AG04449 (cell line): ENCODE results near the gene TNS3.
"Not testable (repeated sequence)": the region's sequence is repeated elsewhere in the genome, so short reads cannot be mapped to it uniquely, and the experiment has no call there.

Experiments
- CTCF ChIA-PET: fragments of 350-600 bp; formaldehyde crosslinking; extraction: SDS; loops from one replicate; lab custom pipeline; 2021; ENCODE audit warnings: antibody characterized with exemption; lab: Yijun Ruan, JAX
- POLR2A ChIA-PET: fragments of 400-600, 350-600 bp; formaldehyde crosslinking; extraction: SDS; loops from one replicate; lab custom pipeline; 2020; ENCODE audit warnings: antibody characterized with exemption, inconsistent platforms; lab: Yijun Ruan, JAX
- DNase-seq: peaks from one replicate; pipeline ENCODE4 v3.0.0-alpha.2; 2010; ENCODE audit warnings: low read depth, low spot score
- H3K4me3 ChIP-seq: 2 replicates; pipeline ENCODE4 v1.5.1; 2011; ENCODE audit warnings: low read depth, mild to moderate bottlenecking, control low read depth, low read length
- TF ChIP-seq, protein P1 (sequence below): IDR thresholded peaks from one replicate; pipeline ENCODE4 v1.5.1; 2011; ENCODE audit warnings: mild to moderate bottlenecking, moderate library complexity, low read length, control low read depth, inconsistent platforms; ENCODE audit not compliant: insufficient read depth; ENCODE audit errors: missing control alignments

The TNS3 gene

DNA sequence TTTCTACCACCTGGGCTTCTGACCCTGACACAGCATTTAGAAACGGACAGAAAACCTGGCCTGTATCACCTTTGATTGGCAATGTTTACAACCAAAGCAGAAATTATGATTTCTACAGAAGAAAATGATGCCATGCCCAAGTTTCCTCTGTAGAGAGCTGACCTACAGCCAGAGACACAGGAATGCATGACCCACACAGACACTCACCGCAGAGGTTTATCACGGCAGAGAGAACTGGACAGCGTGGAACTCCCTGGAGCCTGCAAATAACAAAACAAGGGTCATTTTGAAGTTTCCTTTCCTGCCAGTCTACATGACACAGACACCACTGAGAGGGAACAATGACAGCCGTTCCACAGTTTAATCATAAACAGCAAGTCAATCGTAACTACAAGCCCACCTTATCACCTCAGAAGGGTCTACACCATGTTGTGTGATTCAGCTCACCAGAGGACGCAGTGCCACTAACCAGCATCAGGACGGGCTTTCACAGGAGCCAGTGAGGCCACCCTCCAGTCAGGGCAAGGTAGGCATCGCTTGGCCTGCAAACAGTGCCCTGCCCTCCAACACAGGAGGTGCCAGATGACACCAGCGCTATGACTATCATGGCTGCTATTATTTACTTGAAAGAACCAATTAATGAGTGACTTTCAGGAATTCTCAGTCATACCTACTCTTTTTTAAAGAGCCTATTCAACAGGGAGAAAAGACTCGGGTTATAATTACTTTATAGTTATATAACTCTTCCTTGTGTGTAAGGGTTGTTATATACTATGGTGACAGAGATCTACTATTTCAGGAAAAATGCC, 139.9 kb downstream of the TNS3 start:
- POLR2A ChIA-PET: no interaction called here
- no peak for DNase-seq
- CTCF ChIA-PET: interaction anchor here (1.3 to 5.6 kb wide), 4 partner anchors 7 to 377 kb away, joined by 4 to 27 read pairs (median 10); no protein-coding TSS in a partner anchor
- H3K4me3 ChIP-seq: no peak overlapping the region
- TF ChIP-seq, protein P1, sequence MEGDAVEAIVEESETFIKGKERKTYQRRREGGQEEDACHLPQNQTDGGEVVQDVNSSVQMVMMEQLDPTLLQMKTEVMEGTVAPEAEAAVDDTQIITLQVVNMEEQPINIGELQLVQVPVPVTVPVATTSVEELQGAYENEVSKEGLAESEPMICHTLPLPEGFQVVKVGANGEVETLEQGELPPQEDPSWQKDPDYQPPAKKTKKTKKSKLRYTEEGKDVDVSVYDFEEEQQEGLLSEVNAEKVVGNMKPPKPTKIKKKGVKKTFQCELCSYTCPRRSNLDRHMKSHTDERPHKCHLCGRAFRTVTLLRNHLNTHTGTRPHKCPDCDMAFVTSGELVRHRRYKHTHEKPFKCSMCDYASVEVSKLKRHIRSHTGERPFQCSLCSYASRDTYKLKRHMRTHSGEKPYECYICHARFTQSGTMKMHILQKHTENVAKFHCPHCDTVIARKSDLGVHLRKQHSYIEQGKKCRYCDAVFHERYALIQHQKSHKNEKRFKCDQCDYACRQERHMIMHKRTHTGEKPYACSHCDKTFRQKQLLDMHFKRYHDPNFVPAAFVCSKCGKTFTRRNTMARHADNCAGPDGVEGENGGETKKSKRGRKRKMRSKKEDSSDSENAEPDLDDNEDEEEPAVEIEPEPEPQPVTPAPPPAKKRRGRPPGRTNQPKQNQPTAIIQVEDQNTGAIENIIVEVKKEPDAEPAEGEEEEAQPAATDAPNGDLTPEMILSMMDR: no peak

DNA sequence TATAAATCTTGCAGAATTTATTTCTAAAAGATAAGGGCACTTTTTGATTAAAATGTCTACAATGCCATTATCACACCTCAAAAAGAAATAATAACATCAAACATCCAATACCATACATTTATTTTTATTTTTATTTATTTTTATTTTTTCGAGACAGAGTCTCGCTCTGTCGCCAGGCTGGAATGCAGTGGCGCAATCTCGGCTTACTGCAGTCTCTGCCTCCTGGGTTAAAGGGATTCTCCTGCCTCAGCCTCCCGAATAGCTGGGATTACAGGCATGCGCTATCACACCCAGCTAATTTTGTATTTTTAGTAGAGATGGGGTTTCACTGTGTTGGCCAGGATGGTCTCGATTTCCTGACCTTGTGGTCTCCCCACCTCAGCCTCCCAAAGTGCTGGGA, 140.9 kb downstream of the TNS3 start:
- POLR2A ChIA-PET, DNase-seq, H3K4me3 ChIP-seq: not testable (repeated sequence)
- CTCF ChIA-PET: interaction anchor here (1.3 kb wide), 1 partner anchor 174 kb away, joined by 4 read pairs; no protein-coding TSS in a partner anchor

DNA sequence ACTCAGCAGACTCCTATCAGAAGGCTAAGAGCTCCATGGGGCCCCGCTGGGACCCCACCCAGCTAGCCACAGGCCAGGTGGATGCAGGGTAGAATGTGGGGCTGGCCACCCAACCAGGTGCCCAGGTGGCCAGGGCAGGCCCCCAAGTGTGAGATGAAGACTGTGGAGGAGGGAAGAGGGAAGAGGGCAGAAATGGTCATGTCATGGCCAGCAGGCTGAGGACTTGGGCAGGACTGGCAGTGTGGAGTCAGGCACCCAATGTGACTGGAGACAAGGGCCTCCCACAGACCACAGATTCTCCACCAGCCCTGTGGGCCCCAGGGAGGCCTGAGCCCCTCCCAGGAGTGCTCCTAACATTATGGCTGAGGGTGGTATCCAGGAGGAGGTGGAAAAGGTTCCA, 141.6 kb downstream of the TNS3 start:
- POLR2A ChIA-PET: interaction anchor here (1.0 kb wide), 1 partner anchor 42 kb away, joined by 6 read pairs; no protein-coding TSS in a partner anchor
- CTCF ChIA-PET: interaction anchor here (1.3 to 1.5 kb wide), 2 partner anchors 173 to 174 kb away, joined by 4 to 5 read pairs; no protein-coding TSS in a partner anchor
- TF ChIP-seq, protein P1: no peak
- no peak overlapping the region for H3K4me3 ChIP-seq
- DNase-seq: no peak

DNA sequence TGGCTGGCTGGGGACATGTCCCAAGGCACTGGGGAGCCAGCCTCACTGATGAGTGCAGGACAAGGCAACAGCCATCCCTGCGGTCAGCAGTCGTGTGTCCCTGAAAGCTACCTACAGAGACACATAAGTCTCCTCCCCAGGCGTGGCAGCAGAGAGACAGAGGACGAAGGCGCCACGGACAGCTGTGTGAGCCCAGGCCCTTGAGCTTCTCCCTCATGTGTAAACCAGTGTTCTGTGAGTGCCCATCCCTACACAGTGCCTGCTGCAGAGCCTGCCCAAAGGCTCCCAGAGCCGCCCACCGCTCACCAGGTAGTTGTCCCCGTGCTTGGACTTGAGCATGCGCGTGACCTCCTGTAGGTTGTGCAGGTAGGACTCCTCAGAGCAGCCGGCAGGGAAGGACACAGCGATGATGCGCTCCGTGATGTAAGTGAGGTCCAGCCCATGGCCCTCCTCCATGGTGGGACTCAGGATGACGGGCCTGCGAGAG, 142.7 kb downstream of the TNS3 start:
- no peak overlapping the region for H3K4me3 ChIP-seq
- TF ChIP-seq, protein P1: no peak
- POLR2A ChIA-PET: no interaction called here
- CTCF ChIA-PET: interaction anchor here (1.3 to 1.5 kb wide), 2 partner anchors 173 to 380 kb away, joined by 4 to 5 read pairs; no protein-coding TSS in a partner anchor
- no peak for DNase-seq

DNA sequence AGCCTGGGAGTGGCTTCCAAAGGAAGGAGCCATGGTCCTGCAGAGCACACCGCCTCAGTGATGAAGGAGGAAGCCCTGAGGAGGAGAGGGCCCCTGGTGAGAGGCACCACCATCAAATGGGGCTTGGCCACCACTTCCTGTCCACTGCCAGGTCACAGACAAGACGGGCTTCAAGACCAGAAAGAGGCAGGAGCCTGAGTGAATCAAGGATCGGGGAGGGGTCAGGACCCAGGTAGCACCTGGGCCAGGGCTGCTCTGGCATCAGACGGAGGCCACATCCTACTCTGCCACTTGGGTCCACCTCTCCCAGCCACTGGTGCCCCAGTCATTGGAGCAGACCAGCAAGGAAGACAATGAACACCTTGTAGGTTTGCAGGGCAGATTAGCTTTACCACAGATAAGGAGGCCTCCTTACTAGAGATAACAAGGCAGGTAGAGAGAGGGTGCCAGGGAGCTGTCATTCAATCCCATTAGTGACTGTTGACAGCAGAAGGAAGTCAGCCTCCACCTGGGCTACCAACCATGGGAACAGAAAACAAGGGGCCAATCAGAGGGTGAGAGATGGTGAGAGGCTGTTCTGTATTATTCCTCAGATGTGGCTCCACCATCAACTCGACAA, 143.4 kb downstream of the TNS3 start:
- ChIA-PET POLR2A (no interaction called here), CTCF (interaction anchor here (1.3 to 1.5 kb wide), 2 partner anchors 172 to 381 kb away, joined by 4 to 5 read pairs; no protein-coding TSS in a partner anchor)
- no peak for DNase-seq
- no peak overlapping the region for H3K4me3 ChIP-seq
- TF ChIP-seq, protein P1: no peak

DNA sequence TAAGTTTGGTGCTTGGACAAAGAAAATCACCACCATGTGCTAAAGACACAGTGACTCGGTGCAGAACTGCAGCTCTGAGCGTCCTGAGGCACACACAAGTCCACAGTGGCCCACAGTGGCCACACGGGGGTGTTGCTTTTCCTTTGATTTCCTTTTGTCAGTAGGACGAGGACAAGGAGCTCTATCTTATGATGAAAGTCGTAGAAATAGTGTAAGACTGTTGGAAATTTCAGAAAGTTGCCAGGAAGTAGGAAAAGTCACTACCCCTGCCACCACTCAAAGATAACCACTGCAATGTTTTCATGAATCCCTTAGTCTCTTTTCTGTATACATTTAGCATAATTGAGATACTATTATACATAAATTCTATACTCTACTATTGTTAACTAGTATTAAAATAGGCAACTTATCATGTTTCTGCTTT, 146.0 kb downstream of the TNS3 start:
- TF ChIP-seq, protein P1: peak; percentile 75
- peak; percentile 59 for DNase-seq
- H3K4me3 ChIP-seq: no peak overlapping the region
- ChIA-PET CTCF (interaction anchor here (0.6 to 4.6 kb wide), 45 partner anchors 9 to 726 kb away, joined by 3 to 78 read pairs (median 4); no protein-coding TSS in a partner anchor), POLR2A (interaction anchor here (1.1 kb wide), 1 partner anchor 142 kb away, joined by 3 read pairs; no protein-coding TSS in a partner anchor)
